HG02938 (cell line): ENCODE results near the gene DOLK.

Source experiments
- ATAC-seq: cut with Tn5 transposase; IDR thresholded peaks from one replicate; pipeline ENCODE4 v1.9.1; 2021; ENCODE audit warnings: mild to moderate bottlenecking, moderate library complexity; ENCODE audit not compliant: unreplicated experiment

Gene DOLK

DNA sequence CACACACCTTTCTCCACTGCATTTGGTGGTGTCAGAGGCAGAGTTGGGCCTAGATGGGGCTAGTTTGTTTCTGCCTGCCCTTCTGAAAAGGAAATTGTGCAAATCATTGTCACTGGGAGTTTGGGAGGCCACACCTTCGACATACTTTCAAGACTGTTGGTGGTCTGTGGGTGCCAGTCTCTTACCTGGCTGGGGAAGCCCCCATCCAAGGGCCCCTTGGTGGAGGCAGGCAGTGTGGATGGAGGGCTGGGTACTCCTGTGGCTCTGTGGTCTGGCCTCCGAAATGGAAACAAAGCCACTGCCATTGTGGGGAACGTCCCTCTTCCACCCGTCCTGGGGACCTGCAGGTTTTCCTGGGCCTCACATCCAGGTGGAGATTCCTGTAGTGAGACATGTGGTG, 37.5 kb downstream of the DOLK start:
- ATAC-seq: no peak

DNA sequence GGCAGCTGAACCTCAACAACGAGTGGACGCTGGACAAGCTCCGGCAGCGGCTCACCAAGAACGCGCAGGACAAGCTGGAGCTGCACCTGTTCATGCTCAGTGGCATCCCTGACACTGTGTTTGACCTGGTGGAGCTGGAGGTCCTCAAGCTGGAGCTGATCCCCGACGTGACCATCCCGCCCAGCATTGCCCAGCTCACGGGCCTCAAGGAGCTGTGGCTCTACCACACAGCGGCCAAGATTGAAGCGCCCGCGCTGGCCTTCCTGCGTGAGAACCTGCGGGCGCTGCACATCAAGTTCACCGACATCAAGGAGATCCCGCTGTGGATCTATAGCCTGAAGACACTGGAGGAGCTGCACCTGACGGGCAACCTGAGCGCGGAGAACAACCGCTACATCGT, 39.0 kb downstream of the DOLK start:
- no peak for ATAC-seq

DNA sequence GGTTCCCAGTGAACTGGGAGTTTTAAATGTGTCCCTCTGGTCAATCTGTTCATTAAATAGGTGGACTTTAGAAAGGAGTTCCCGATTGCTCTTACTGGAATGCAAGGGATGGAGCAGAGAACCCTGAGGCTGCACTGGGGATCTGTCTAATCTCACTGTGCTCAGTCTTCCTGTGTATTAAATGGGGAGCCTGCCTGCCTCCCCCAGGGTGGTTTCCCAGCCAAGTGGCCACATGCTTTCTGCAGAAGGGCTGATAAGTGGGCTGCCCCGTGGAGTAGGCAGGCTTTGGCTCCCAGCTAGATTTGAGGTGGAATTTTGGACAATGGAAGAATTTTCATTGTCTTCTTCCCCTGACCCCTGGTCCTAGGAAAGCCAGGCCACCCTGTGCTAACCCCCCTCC, 40.7 kb downstream of the DOLK start:
- no peak for ATAC-seq

GRCh38 chr9:128905964-128906363, 41.4 kb downstream of the DOLK start:
- ATAC-seq: no peak

DNA sequence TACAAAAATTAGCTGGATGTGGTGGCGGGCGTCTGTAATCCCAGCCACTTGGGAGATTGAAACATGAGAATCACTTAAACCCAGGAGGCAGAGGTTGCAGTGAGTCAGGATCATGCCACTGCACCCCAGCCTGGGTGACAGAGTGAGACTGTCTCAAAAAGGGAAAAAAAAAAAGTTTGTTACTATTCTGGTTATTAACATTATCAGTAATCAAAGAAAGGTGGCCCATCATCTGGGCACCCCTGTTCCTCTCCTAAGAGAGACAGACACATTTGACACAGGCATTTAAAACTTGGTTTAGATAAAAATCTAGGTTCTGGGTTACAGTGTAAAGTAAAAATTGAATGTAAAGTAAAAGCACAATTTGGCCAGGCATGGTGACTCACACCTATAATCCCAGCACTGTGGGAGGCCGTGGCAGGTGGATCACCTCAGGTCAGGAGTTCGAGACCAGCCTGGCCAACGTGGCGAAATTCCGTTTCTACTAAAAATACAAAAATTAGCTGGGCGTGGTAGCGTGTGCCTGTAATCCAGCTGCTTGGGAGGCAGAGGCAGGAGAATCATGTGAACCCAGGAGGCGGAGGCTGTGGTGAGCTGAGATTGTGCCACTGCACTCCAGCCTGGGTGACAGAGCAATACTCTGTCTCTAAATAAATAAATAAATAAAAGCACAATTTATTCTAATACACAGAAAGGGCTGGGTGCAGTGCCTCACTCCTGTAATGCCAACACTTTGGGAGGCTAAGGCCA, 43.4 kb downstream of the DOLK start:
- no peak for ATAC-seq

GRCh38 chr9:128903079-128903461, 44.3 kb downstream of the DOLK start:
- no peak for ATAC-seq

DNA sequence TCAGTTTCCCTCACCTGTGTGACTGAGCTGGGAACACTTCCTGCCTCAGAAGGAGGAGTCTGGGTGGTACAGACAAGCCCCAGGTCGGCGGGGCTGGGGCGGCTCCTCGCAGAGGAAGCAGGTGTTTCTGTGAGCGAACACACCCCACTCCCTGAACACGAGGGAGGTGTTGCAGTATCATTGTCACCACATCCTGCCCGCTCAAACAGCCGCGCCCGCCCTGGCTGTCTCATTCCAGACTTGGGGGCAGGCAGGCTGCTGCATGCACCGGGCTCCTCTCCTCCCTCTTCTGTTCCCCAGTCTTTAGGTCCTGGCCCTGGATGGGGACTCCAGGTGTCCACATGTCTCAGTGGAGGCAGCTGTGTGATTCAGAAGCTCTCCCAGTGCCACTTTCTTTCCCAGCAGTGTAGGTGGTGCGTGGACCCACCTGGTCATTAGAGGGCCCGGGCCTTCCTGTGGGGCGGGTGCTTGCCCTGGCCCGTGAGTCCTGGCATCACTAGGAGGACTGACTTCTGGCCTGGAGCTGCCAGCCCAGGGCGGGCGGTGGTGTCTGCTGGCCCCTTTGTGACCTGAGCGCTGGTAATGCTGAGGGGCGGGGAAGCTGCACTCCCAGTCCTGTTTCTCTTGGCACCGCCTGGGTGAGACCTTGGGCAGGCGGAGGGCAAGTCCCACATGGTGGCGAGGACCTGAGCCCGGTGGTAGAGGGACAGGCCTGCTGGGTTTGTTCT, 44.9 kb downstream of the DOLK start:
- peak; percentile 73 for ATAC-seq

DNA sequence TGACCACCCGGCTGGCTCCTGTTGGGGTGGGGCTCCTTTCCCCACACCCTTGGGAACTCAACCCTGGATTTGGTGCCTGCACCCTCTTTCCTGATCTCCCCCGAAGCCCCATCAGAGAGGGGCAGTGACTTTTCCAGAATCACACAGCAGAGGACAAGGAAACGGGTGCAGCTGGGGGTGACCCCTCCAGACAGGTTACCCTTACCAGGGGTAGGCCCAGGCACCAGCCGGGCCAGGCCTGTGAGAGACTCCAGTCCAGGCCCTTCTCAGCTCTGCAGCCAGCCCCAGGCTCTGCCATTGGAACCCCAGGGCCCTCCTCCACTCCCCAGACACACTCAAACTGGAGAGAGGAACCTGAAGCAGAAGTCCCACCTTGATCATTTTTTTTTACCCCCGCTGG, 45.6 kb downstream of the DOLK start:
- no peak for ATAC-seq

DNA sequence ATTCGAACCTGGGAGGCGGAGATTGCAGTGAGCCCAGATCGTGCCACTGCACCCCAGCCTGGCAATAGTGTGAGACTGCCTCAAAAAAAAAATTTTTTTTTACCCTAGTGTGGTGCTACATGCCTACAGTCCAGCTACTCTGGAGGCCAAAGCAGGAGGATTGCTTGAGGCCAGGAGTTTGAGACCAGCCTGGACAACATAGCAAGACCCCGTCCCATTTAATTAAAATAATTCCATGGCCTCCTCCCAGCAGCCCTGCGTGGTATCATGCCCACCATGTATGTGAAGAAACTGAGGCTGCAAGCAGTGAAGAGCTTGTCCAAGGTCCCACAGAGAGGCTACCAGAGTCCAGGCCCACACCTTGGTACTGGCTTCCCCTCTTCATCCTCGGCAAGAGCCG, 46.0 kb downstream of the DOLK start:
- no peak for ATAC-seq

- ATAC-seq: no peak
Measured at GRCh38 chr9:128899566-128900322, 47.7 kb downstream of the DOLK start.

- ATAC-seq: no peak
Measured at GRCh38 chr9:128898845-128899565, 48.4 kb downstream of the DOLK start.

DNA sequence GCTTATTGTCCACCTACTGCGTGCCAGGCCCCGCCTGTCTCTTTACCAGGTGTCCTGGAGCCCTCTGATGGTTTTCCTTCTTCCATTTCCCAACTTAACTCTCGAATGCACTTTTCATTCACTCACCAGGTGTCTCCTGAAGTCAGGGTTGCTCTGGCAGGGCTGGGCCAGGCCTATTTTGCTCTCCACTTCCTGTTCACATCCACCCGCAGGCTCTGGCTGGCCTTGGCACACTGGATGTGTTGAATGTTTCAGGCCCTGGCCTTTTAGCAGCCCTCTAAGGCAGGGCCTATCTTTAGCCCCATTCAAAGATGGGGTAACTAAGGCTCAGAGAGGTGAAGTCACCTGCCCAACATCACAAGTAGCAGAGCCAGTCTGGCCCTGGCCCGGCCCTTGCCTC, 49.0 kb downstream of the DOLK start:
- no peak for ATAC-seq

- no peak for ATAC-seq
Measured at GRCh38 chr9:128895556-128895955, 51.8 kb downstream of the DOLK start.
